ENCODE measurements around the gene DEXI.
"Not testable (repeated sequence)": the region's sequence is repeated elsewhere in the genome, so short reads cannot be mapped to it uniquely, and the experiment has no call there.

Gene DEXI

DNA sequence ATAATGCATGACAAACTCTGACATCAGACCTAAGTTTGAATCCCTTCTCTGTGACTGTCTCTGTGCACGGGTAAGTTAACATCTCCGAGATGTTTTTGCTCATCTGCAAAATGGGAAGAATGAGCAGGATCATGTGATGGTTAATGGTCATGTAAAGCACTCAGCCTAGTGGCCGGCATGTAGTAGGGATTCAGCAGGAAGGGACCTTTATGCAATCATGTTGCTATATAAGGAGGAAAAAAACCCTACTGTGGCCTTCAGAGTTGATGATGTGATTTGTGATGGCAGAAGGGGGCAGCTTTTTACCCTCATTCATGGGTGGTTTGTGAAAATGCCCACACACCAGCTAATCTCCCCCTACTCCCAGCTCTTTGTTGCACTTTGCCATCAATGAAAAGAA is 26.2 kb upstream of the DEXI start:
- H2BK12ac ChIP-seq (ENCODE audit: low read length): no peak overlapping the region
- H3K9ac ChIP-seq (ENCODE audit: low read length): no peak overlapping the region
- no peak overlapping the region for H2AK5ac ChIP-seq (ENCODE audit: low read length)
- H3K23ac ChIP-seq (ENCODE audit: low read length): no peak overlapping the region
- no peak overlapping the region for H3K14ac ChIP-seq (ENCODE audit: low read length)
- no peak overlapping the region for H3K4me2 ChIP-seq (ENCODE audit: low read length)
- no peak overlapping the region for H2AFZ ChIP-seq (ENCODE audit: insufficient read depth, low read length, poor library complexity)
- H3K4ac ChIP-seq (ENCODE audit: low read depth, low read length): no peak overlapping the region
- peaks cover 11 to 16% of the 10 kb centered on the region in 2 experiments for H3K36me3 ChIP-seq (ENCODE audit: control insufficient read depth in 1 of 2, insufficient read depth in 2 of 2, low read length in 2 of 2)
- H3K4me3 ChIP-seq (ENCODE audit: low read depth, low read length): no peak overlapping the region
- H4K91ac ChIP-seq (ENCODE audit: low read depth, low read length): no peak overlapping the region
- peaks cover 8% of the 10 kb centered on the region in 2 experiments for H3K4me1 ChIP-seq (ENCODE audit: control insufficient read depth in 1 of 2, insufficient read depth in 2 of 2, low read length in 2 of 2)
- no peaks in the 10 kb centered on the region for H3K27me3 ChIP-seq (ENCODE audit: insufficient read depth, low read length)
- WGBS (ENCODE audit: extremely low coverage, insufficient coverage, insufficient read length): no CpG with 5 or more reads among the region's 3 CpGs
- DNase-seq: peak in 1 of 2 donors; percentile 48
- H2BK120ac ChIP-seq (ENCODE audit: insufficient read depth, low read length, poor library complexity): no peak overlapping the region
- no peaks in the 10 kb centered on the region for H3K9me3 ChIP-seq (ENCODE audit: insufficient read depth, low read depth, low read length)
- H4K12ac ChIP-seq (ENCODE audit: low read depth, low read length): no peak overlapping the region
- H3K79me2 ChIP-seq (ENCODE audit: control insufficient read depth, insufficient read depth, low read length, poor library complexity): no peaks in the 10 kb centered on the region
- H2BK5ac ChIP-seq (ENCODE audit: low read depth, low read length, poor library complexity): no peak overlapping the region
- H3K18ac ChIP-seq (ENCODE audit: low read length): no peak overlapping the region
- peaks cover 7% of the 10 kb centered on the region for H3K79me1 ChIP-seq (ENCODE audit: low read length)
- H4K8ac ChIP-seq (ENCODE audit: low read depth, low read length): no peak overlapping the region
- no peak overlapping the region for H3K27ac ChIP-seq (ENCODE audit: low read depth, low read length)

- H3K27me3 ChIP-seq (ENCODE audit: insufficient read depth, low read length): no peaks in the 10 kb centered on the region
Observed at GRCh38 chr16:10967986-10968385, 25.7 kb upstream of the DEXI start.

GRCh38 chr16:10966559-10966958 is 24.3 kb upstream of the DEXI start:
- H4K12ac ChIP-seq (ENCODE audit: low read depth, low read length); H3K23ac ChIP-seq (ENCODE audit: low read length); H3K14ac ChIP-seq (ENCODE audit: low read length); H2AFZ ChIP-seq (ENCODE audit: insufficient read depth, low read length, poor library complexity); H3K9ac ChIP-seq (ENCODE audit: low read length); H2BK12ac ChIP-seq (ENCODE audit: low read length); H4K91ac ChIP-seq (ENCODE audit: low read depth, low read length); H3K4me3 ChIP-seq (ENCODE audit: low read depth, low read length); H3K9me3 ChIP-seq (ENCODE audit: insufficient read depth, low read depth, low read length); DNase-seq; H3K18ac ChIP-seq (ENCODE audit: low read length); H3K4ac ChIP-seq (ENCODE audit: low read depth, low read length); H3K79me2 ChIP-seq (ENCODE audit: control insufficient read depth, insufficient read depth, low read length, poor library complexity); H2BK5ac ChIP-seq (ENCODE audit: low read depth, low read length, poor library complexity); H3K4me2 ChIP-seq (ENCODE audit: low read length); H3K4me1 ChIP-seq (ENCODE audit: control insufficient read depth in 1 of 2, insufficient read depth in 2 of 2, low read length in 2 of 2); H4K8ac ChIP-seq (ENCODE audit: low read depth, low read length); H3K27ac ChIP-seq (ENCODE audit: low read depth, low read length); H2AK5ac ChIP-seq (ENCODE audit: low read length); H3K79me1 ChIP-seq (ENCODE audit: low read length); H3K27me3 ChIP-seq (ENCODE audit: insufficient read depth, low read length); H2BK120ac ChIP-seq (ENCODE audit: insufficient read depth, low read length, poor library complexity): not testable (repeated sequence)
- peaks cover 8 to 24% of the 10 kb centered on the region in 2 experiments for H3K36me3 ChIP-seq (ENCODE audit: control insufficient read depth in 1 of 2, insufficient read depth in 2 of 2, low read length in 2 of 2)
- no CpG with 5 or more reads among the region's 4 CpGs for WGBS (ENCODE audit: extremely low coverage, insufficient coverage, insufficient read length)

More at GRCh38 chr16:10967986-10968385, 25.7 kb upstream of the DEXI start:
- Histone ChIP-seq H3K9ac (ENCODE audit: low read length) (no peak overlapping the region), H3K79me1 (ENCODE audit: low read length) (peaks cover 7% of the 10 kb centered on the region), H2BK120ac (ENCODE audit: insufficient read depth, low read length, poor library complexity) (no peak overlapping the region), H2AK5ac (ENCODE audit: low read length) (no peak overlapping the region), H2BK5ac (ENCODE audit: low read depth, low read length, poor library complexity) (no peak overlapping the region), H3K4ac (ENCODE audit: low read depth, low read length) (no peak overlapping the region), H2BK12ac (ENCODE audit: low read length) (no peak overlapping the region), H3K23ac (ENCODE audit: low read length) (no peak overlapping the region), H3K79me2 (ENCODE audit: control insufficient read depth, insufficient read depth, low read length, poor library complexity) (no peaks in the 10 kb centered on the region), H3K27ac (ENCODE audit: low read depth, low read length) (no peak overlapping the region), H4K8ac (ENCODE audit: low read depth, low read length) (no peak overlapping the region), H3K18ac (ENCODE audit: low read length) (no peak overlapping the region), H3K4me2 (ENCODE audit: low read length) (no peak overlapping the region), H3K9me3 (ENCODE audit: insufficient read depth, low read depth, low read length) (no peaks in the 10 kb centered on the region), H3K14ac (ENCODE audit: low read length) (no peak overlapping the region), H3K4me1 (ENCODE audit: control insufficient read depth in 1 of 2, insufficient read depth in 2 of 2, low read length in 2 of 2) (peaks cover 8% of the 10 kb centered on the region in 2 experiments), H3K4me3 (ENCODE audit: low read depth, low read length) (no peak overlapping the region), H4K12ac (ENCODE audit: low read depth, low read length) (no peak overlapping the region), H4K91ac (ENCODE audit: low read depth, low read length) (no peak overlapping the region), H3K36me3 (ENCODE audit: control insufficient read depth in 1 of 2, insufficient read depth in 2 of 2, low read length in 2 of 2) (peaks cover 10 to 19% of the 10 kb centered on the region in 2 experiments), H2AFZ (ENCODE audit: insufficient read depth, low read length, poor library complexity) (no peak overlapping the region)
- no CpG with 5 or more reads among the region's 5 CpGs for WGBS (ENCODE audit: extremely low coverage, insufficient coverage, insufficient read length)
- DNase-seq: no peak

DNA sequence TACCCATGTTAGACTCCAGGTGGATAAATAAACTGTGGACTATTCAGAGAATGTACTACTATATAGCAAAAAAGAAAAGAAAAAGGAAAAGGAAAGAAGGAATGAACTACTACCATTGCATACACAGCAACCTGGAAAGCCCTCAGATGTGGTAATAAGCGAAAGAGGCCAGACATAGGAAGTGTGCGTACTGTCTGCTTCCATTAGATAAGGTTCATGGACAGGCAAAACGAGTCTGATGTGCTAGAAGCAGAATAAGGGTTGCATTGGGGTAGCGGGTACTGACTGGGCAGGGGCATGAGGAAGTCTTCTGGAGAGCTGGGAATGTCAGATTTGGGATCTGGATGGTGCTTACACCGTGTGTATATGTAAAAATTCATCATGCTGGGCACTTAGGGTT is 23.9 kb upstream of the DEXI start:
- Histone ChIP-seq H2AK5ac (ENCODE audit: low read length) (no peak overlapping the region), H2BK12ac (ENCODE audit: low read length) (no peak overlapping the region), H3K79me1 (ENCODE audit: low read length) (no peaks in the 10 kb centered on the region)

More for the DNA sequence above, 23.9 kb upstream of the DEXI start:
- no peak overlapping the region for H3K14ac ChIP-seq (ENCODE audit: low read length)
- H3K4ac ChIP-seq (ENCODE audit: low read depth, low read length): no peak overlapping the region
- no peak overlapping the region for H2BK5ac ChIP-seq (ENCODE audit: low read depth, low read length, poor library complexity)
- no peak overlapping the region for H4K91ac ChIP-seq (ENCODE audit: low read depth, low read length)
- no peak overlapping the region for H3K18ac ChIP-seq (ENCODE audit: low read length)
- no peaks in the 10 kb centered on the region for H3K27me3 ChIP-seq (ENCODE audit: insufficient read depth, low read length)
- no peak overlapping the region for H3K9ac ChIP-seq (ENCODE audit: low read length)
- no peak overlapping the region for H2AFZ ChIP-seq (ENCODE audit: insufficient read depth, low read length, poor library complexity)
- H3K4me3 ChIP-seq (ENCODE audit: low read depth, low read length): no peak overlapping the region
- no peak overlapping the region for H4K12ac ChIP-seq (ENCODE audit: low read depth, low read length)
- H3K27ac ChIP-seq (ENCODE audit: low read depth, low read length): no peak overlapping the region
- DNase-seq: no peak
- H4K8ac ChIP-seq (ENCODE audit: low read depth, low read length): no peak overlapping the region
- no peak overlapping the region for H2BK120ac ChIP-seq (ENCODE audit: insufficient read depth, low read length, poor library complexity)
- H3K4me2 ChIP-seq (ENCODE audit: low read length): no peak overlapping the region
- no peaks in the 10 kb centered on the region for H3K9me3 ChIP-seq (ENCODE audit: insufficient read depth, low read depth, low read length)
- peaks cover 6 to 22% of the 10 kb centered on the region in 2 experiments for H3K36me3 ChIP-seq (ENCODE audit: control insufficient read depth in 1 of 2, insufficient read depth in 2 of 2, low read length in 2 of 2)
- H3K79me2 ChIP-seq (ENCODE audit: control insufficient read depth, insufficient read depth, low read length, poor library complexity): no peaks in the 10 kb centered on the region
- H3K23ac ChIP-seq (ENCODE audit: low read length): no peak overlapping the region
- no CpG with 5 or more reads among the region's 5 CpGs for WGBS (ENCODE audit: extremely low coverage, insufficient coverage, insufficient read length)
- peaks cover 2 to 7% of the 10 kb centered on the region in 2 experiments for H3K4me1 ChIP-seq (ENCODE audit: control insufficient read depth in 1 of 2, insufficient read depth in 2 of 2, low read length in 2 of 2)

Data from trophoblast cell (in vitro differentiated cells and primary cell).